HL-60 (cell line): Measurements from ENCODE around the gene EEF1AKMT3.

Experiments
- DNase-seq, 2 experiments: peaks; one replicate each; pipeline ENCODE4 v3.0.0-alpha.2; 2010 to 2020; ENCODE audit warnings: low read depth in 1 of 2, low spot score in 1 of 2
- H3K27ac ChIP-seq: fragments of 250-450 bp; sonication (Bioruptor Pico); replicated peaks from 2 replicates; pipeline ENCODE4 v1.5.1; 2020; ENCODE audit warnings: mild to moderate bottlenecking, moderate library complexity
- H3K27me3 ChIP-seq: fragments of 250-450 bp; sonication (Bioruptor Pico); 2 replicates; pipeline ENCODE4 v1.5.1; 2021; ENCODE audit warnings: mild to moderate bottlenecking, moderate library complexity; ENCODE audit not compliant: insufficient read depth, poor library complexity, severe bottlenecking
- H3K4me3 ChIP-seq: replicated peaks from 2 replicates; pipeline ENCODE4 v1.5.1; 2011; ENCODE audit warnings: mild to moderate bottlenecking, control low read depth, low read length; ENCODE audit not compliant: insufficient read depth
- GABPA ChIP-seq: IDR thresholded peaks from 2 replicates; pipeline ENCODE4 v1.6.1; 2012; ENCODE audit warnings: low read depth
- POLR2AphosphoS5 ChIP-seq: IDR thresholded peaks from 2 replicates; pipeline ENCODE4 v1.6.1; 2012; ENCODE audit warnings: low read depth
- SPI1 ChIP-seq: IDR thresholded peaks from 2 replicates; pipeline ENCODE4 v1.6.1; 2012; ENCODE audit warnings: low read depth, mild to moderate bottlenecking, borderline replicate concordance
- TF ChIP-seq, protein P1 (sequence below): IDR thresholded peaks from one replicate; pipeline ENCODE4 v1.5.1; 2011; ENCODE audit warnings: low read length, control low read depth, inconsistent platforms; ENCODE audit not compliant: insufficient read depth
- TF ChIP-seq, protein P2 (sequence below): IDR thresholded peaks from 2 replicates; pipeline ENCODE4 v1.6.1; 2012; ENCODE audit warnings: low read depth; ENCODE audit not compliant: insufficient replicate concordance

Gene EEF1AKMT3

DNA sequence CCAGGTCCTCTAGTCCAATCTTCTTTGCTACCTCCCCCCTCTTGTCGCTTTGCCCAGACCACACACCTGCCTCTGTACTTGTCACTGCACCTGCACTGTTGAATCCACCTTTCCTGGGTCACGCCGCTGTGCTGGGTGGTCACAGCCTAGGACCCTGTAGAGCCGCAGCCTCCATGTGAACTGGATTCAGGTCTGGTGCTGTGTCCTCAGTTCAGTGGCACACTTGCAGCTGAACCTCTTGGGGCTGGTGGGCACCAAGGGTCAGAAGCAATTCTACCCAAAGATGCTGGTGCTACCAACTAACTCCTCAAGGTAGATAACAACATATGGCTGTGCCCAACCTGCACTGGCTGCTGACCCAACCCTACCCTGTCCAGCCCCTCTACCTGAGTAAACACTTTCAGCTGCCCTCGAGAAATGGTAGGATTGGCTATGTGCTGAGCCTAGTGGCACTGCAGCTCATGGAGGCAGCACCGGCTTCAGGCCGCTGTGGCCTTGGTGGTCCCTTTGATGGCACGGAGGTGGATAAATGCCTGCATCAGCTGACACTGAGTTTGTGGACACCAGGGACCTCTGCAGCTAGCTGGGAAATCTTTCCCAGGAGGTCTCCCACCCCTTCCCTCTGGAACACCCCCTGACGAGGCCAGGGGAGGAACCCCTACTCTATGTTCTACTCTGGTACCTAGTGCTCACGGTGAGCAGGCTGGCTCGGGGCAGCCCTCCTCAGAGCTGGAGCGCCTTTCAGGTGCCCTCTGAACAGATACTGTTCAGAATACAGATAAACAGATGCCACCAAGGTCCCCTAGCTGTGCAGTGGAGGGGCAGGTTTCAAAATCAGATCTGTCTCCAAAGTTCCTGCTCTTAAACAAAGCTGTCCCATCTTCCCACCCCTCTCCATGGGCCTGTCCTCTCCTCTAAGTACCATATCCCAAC lies 48.1 kb upstream of the EEF1AKMT3 start:
- no peak overlapping the region for H3K4me3 ChIP-seq
- no peak for TF ChIP-seq POLR2AphosphoS5
- TF ChIP-seq, protein P1, sequence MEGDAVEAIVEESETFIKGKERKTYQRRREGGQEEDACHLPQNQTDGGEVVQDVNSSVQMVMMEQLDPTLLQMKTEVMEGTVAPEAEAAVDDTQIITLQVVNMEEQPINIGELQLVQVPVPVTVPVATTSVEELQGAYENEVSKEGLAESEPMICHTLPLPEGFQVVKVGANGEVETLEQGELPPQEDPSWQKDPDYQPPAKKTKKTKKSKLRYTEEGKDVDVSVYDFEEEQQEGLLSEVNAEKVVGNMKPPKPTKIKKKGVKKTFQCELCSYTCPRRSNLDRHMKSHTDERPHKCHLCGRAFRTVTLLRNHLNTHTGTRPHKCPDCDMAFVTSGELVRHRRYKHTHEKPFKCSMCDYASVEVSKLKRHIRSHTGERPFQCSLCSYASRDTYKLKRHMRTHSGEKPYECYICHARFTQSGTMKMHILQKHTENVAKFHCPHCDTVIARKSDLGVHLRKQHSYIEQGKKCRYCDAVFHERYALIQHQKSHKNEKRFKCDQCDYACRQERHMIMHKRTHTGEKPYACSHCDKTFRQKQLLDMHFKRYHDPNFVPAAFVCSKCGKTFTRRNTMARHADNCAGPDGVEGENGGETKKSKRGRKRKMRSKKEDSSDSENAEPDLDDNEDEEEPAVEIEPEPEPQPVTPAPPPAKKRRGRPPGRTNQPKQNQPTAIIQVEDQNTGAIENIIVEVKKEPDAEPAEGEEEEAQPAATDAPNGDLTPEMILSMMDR = no peak
- no peak for TF ChIP-seq SPI1
- no peak for TF ChIP-seq GABPA
- TF ChIP-seq, protein P2, sequence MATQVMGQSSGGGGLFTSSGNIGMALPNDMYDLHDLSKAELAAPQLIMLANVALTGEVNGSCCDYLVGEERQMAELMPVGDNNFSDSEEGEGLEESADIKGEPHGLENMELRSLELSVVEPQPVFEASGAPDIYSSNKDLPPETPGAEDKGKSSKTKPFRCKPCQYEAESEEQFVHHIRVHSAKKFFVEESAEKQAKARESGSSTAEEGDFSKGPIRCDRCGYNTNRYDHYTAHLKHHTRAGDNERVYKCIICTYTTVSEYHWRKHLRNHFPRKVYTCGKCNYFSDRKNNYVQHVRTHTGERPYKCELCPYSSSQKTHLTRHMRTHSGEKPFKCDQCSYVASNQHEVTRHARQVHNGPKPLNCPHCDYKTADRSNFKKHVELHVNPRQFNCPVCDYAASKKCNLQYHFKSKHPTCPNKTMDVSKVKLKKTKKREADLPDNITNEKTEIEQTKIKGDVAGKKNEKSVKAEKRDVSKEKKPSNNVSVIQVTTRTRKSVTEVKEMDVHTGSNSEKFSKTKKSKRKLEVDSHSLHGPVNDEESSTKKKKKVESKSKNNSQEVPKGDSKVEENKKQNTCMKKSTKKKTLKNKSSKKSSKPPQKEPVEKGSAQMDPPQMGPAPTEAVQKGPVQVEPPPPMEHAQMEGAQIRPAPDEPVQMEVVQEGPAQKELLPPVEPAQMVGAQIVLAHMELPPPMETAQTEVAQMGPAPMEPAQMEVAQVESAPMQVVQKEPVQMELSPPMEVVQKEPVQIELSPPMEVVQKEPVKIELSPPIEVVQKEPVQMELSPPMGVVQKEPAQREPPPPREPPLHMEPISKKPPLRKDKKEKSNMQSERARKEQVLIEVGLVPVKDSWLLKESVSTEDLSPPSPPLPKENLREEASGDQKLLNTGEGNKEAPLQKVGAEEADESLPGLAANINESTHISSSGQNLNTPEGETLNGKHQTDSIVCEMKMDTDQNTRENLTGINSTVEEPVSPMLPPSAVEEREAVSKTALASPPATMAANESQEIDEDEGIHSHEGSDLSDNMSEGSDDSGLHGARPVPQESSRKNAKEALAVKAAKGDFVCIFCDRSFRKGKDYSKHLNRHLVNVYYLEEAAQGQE = no peak
- H3K27ac ChIP-seq = no peak overlapping the region
- no peaks in the 10 kb centered on the region for H3K27me3 ChIP-seq
- no peak for DNase-seq

DNA sequence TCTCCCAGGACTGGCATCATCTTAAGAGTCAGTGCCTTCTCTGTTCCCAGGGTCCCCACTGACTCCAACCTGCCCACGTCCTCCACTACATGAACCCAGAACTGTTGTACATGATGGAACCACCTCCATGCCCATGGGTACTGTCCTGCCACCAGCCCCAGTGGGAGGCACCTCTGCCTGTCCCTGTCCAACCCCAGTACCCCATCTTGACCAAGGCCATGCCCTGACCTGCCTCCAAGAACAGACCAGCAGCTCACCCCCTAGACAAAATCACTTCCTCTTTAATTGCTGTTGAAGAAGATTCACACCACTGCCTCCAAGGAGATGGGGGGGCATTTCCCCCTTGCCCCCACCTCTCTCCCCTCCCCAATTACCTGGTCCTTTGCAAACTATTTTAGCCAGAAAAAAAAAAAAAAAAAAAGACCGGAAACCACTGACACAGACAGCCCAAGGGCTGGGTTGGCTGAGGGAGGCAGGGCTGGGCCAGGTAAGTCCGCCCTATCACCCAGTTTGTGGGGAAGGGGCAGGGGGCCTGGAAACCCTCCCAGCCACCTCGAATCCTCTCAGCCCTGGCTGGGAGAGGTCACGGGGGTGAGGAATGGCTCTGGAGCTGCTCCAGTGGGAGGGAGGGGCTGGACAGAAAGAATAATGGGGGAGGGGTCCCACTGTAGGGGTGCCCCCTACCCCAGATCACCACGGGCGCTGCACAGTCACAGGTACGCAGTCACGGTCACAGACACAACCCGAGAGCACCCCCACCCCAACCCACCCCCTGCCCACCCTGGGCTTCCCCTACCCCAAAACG lies 47.3 kb upstream of the EEF1AKMT3 start:
- TF ChIP-seq SPI1 = peak; percentile 72
- TF ChIP-seq, protein P2 = no peak
- Histone ChIP-seq H3K27me3 (no peaks in the 10 kb centered on the region), H3K4me3 (no peak overlapping the region), H3K27ac (no peak overlapping the region)
- DNase-seq = no peak

DNA sequence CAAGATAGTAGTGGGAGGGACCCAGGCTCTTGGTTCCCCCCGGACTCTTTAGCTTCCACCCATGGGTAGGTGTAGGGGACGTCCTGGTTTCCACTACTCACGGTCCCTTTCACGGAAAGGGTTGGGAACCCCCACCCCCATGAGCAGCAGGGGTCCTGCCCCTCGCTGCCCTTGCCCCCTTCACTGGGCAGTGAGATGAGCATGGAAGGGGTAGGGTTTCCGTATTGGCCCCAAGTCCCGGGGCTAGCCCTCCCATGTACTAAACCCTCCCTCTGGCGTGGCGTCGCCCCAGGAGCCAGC lies 46.6 kb upstream of the EEF1AKMT3 start:
- no peak overlapping the region for H3K4me3 ChIP-seq
- H3K27me3 ChIP-seq = no peaks in the 10 kb centered on the region
- no peak overlapping the region for H3K27ac ChIP-seq
- TF ChIP-seq, protein P2 = no peak
- TF ChIP-seq, protein P1 = no peak
- TF ChIP-seq GABPA = no peak
- TF ChIP-seq POLR2AphosphoS5 = no peak
- TF ChIP-seq SPI1 = no peak
- no peak for DNase-seq
